Right lobe of liver (tissue), 6 donors: ENCODE results near the gene PRPF31. TPM values are rescaled to one million over a fixed set of nuclear protein-coding genes. Genes with fewer than 3 reads are reported as not detected.
"Not testable (repeated sequence)": the region's sequence is repeated elsewhere in the genome, so short reads cannot be mapped to it uniquely, and the experiment has no call there.

Source experiments
- ATAC-seq, 4 donors: fragments of 200-7000 bp; cut with Tn5 transposase; one replicate each; pipeline ENCODE4 v1.9.1; 2020; ENCODE audit warnings: mild to moderate bottlenecking in 4 of 4, moderate library complexity in 4 of 4
- DNase-seq, 3 donors: peaks; one replicate each; pipeline ENCODE4 v3.0.0-alpha.2; 2020
- H3K27ac ChIP-seq, 3 donors: fragments of 200-600 bp; one replicate each; pipeline ENCODE4 v1.8.0; 2022
- H3K27me3 ChIP-seq, 2 donors: fragments of 200-600 bp; one replicate each; pipeline ENCODE4 v1.8.0; 2022
- H3K36me3 ChIP-seq, 4 donors: fragments of 200-600 bp; sonication (generic) in 1 of 4; one replicate each; pipeline versions ENCODE4 v1.5.1 to v1.8.0; 2017 to 2022; ENCODE audit warnings: control low read depth in 1 of 4
- H3K4me1 ChIP-seq, 4 donors: fragments of 200-600 bp; sonication (generic) in 1 of 4; one replicate each; pipeline versions ENCODE4 v1.5.1 to v1.8.0; 2017 to 2022; ENCODE audit warnings: control low read depth in 1 of 4
- H3K4me3 ChIP-seq, 3 donors: fragments of 200-600 bp; one replicate each; pipeline ENCODE4 v1.8.0; 2022
- H3K9me3 ChIP-seq, 4 donors: fragments of 200-600 bp; sonication (generic) in 1 of 4; one replicate each; pipeline versions ENCODE4 v1.5.1 to v1.8.0; 2017 to 2022; ENCODE audit warnings: control low read depth in 1 of 4
- POLR2A ChIP-seq: fragments of 450-650 bp; IDR thresholded peaks from one replicate; pipeline ENCODE4 v1.6.1; 2017; ENCODE audit warnings: antibody characterized with exemption, mild to moderate bottlenecking
- WGBS: methylation state at CpG from one replicate; pipeline ENCODE4 v1.1.6; 2018; ENCODE audit warnings: low coverage, low lambda C conversion rate; ENCODE audit not compliant: insufficient coverage; ENCODE audit errors: missing lambda C conversion rate; 5-methylcytosine and 5-hydroxymethylcytosine counted together
- intact Hi-C, 2 donors: fragments of 100-400 bp; cut with DNase I; formaldehyde crosslinking; loops; one replicate each; pipeline versions ENCODE4 v1.11.2 to v1.14.1; 2022
- total RNA-seq, 6 experiments: library from RNA; depleted of rRNA in 2 of 6; stranded (reverse); fragments of >200 nt in 2 of 6; fragmentation: NEBNext Ultra II Directional in 3 of 6; extraction: Animal tissue kit (Norgen Biotek cat#: 25700) in 3 of 6; gene quantifications; one replicate each; pipeline versions ENCODE4 v1.1.0 to v1.2.4, GENCODE V29; 2016 to 2023
- TF ChIP-seq, protein P1 (sequence below), 4 donors: fragments of 200-600 bp in 3 of 4; fragments of 450-650 bp in 1 of 4; IDR thresholded peaks; one replicate each; pipeline versions ENCODE4 v1.5.1 to v1.8.0; 2016 to 2022; ENCODE audit warnings: antibody characterized with exemption in 4 of 4, mild to moderate bottlenecking in 2 of 4
- donor health status: DM: no; HTN: yes; CAD: no.
- donor health status: DM: no; HTN: no; CAD: no.
- donor health status: DM: no; HTN: no; CAD: no.
- donor health status: DM: no; HTN: yes; CAD: no.
- donor health status: DM: no; HTN: yes; CAD: no.

Gene PRPF31
- total RNA-seq, 6 experiments from 2014 or later = 22.1 to 34.9 (median 27.9) TPM

DNA sequence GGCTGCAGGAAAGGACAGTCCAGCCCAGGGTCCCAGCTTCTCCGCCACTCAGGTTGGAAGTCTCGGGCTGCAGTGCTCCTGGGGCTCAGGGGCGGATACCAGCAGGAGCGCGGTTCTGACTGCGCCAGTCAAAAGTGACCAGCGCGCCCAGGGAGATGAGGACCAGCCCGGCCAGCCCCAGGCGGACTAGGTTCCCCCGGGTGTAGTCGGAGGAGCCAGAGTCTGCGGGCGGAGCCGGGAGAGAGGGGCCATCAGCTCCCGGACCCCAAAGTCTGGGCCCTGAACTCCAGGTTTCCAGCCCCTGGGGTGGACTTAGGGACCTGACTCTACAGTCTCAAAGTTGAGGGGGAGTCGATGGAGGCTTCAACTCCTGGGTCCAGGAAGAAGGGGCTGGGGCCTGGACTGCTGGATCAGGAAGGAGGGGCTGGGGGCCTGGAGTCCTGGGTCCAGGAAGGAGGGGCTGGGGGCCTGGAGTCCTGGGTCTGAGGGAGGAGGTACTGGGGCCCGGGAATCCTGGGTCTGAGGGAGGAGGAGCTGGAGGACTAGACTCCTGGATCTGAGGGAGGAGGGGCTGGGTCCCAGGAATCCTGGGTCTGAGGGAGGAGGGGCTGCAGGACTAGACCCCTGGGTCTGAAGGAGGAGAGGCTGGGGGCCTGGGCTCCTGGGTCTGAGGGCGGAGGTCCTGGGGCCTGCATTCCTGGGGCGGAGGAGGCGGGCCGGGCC lies 20.3 kb upstream of the PRPF31 start:
- Histone ChIP-seq H3K36me3 (no peaks in the 10 kb centered on the region), H3K27me3 (no peaks in the 10 kb centered on the region), H3K27ac (no peak overlapping the region), H3K9me3 (no peaks in the 10 kb centered on the region), H3K4me3 (peak overlapping the region in 2 of 3 donors; percentile 6 to 15), H3K4me1 (no peaks in the 10 kb centered on the region)
- intact Hi-C loops = no loop called here
- DNase-seq (no peak), ATAC-seq (no peak)
- 59% methylated on average over 3 of the region's 22 CpGs for WGBS
- TF ChIP-seq POLR2A = no peak
- TF ChIP-seq, protein P1, sequence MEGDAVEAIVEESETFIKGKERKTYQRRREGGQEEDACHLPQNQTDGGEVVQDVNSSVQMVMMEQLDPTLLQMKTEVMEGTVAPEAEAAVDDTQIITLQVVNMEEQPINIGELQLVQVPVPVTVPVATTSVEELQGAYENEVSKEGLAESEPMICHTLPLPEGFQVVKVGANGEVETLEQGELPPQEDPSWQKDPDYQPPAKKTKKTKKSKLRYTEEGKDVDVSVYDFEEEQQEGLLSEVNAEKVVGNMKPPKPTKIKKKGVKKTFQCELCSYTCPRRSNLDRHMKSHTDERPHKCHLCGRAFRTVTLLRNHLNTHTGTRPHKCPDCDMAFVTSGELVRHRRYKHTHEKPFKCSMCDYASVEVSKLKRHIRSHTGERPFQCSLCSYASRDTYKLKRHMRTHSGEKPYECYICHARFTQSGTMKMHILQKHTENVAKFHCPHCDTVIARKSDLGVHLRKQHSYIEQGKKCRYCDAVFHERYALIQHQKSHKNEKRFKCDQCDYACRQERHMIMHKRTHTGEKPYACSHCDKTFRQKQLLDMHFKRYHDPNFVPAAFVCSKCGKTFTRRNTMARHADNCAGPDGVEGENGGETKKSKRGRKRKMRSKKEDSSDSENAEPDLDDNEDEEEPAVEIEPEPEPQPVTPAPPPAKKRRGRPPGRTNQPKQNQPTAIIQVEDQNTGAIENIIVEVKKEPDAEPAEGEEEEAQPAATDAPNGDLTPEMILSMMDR (IDR thresholded peaks at IDR 0.05) = no peak

DNA sequence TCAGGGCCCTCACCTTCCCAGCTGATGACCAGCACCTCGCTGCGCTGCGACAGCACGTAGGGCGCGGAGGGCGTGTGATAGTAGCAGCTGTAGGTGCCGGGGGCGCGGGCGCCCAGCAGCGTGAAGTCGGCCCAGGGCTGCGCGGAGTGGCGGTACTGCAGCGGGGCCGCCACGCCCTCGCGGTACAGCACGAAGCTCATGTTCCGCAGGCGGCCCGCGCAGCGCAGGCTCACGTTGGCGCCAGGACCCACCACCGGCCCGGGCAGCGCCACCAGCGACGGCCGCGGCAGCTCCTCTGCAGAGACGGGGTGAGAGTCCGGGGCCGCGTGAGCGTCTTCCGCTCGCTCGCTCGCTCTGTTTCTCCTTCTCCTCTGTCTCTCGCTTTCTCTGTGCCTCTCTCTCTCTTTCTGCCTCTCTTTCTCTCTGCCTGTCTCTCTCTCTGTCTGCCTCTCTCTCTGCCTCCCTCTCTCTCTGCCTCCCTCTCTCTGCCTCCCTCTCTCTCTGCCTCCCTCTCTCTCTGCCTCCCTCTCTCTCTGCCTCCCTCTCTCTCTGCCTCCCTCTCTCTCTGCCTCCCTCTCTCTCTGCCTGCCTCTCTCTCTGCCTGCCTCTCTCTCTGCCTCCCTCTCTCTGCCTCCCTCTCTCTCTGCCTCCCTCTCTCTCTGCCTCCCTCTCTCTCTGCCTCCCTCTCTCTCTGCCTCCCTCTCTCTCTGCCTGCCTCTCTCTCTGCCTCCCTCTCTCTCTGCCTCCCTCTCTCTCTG lies 19.5 kb upstream of the PRPF31 start:
- WGBS = 0% methylated on average over 11 of the region's 46 CpGs
- H3K4me1 ChIP-seq, H3K9me3 ChIP-seq, intact Hi-C loops, H3K36me3 ChIP-seq, H3K27ac ChIP-seq, H3K27me3 ChIP-seq: not testable (repeated sequence)
- ATAC-seq (peak; percentile 63 to 73 (median 66)), DNase-seq (peak in 2 of 3 donors; percentile 56 to 64)
- peak overlapping the region in 2 of 3 donors; percentile 6 to 15 for H3K4me3 ChIP-seq

DNA sequence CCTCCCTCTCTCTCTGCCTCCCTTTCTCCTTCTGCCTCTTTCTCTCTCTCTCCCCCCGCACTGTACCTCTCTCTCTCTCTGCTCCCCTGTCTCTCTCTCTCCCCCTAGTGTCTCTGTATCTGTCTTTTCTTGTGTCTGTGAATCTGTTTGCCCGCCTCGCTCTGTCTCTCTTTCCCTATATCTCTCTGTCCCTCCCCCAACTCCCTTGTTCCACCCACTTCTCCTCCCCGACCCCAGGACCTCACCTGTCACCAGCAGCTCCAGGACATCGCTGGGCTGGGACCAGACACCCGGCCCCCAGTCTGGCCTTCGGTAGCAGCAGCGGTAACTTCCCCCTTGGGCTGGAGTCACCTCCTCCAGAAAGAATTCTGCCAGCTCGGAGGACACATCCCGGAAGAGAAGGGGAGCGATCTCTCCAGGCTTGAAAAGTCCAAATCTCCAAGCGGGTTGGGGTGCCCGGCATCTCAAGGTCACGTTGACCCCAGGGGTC lies 18.9 kb upstream of the PRPF31 start:
- no peaks in the 10 kb centered on the region for H3K27me3 ChIP-seq
- TF ChIP-seq POLR2A = no peak
- TF ChIP-seq, protein P1 (IDR thresholded peaks at IDR 0.05) = no peak
- WGBS = 5% methylated on average over 13 of the region's 14 CpGs
- intact Hi-C loops = no loop called here
- H3K9me3 ChIP-seq = no peaks in the 10 kb centered on the region
- ATAC-seq (peak in 3 of 4 donors; percentile 36 to 46 (median 36)), DNase-seq (peak in 1 of 3 donors; percentile 58)
- H3K4me1 ChIP-seq = no peaks in the 10 kb centered on the region
- no peaks in the 10 kb centered on the region for H3K36me3 ChIP-seq
- H3K27ac ChIP-seq = peak overlapping the region in 1 of 3 donors; percentile 33
- no peak overlapping the region for H3K4me3 ChIP-seq

DNA sequence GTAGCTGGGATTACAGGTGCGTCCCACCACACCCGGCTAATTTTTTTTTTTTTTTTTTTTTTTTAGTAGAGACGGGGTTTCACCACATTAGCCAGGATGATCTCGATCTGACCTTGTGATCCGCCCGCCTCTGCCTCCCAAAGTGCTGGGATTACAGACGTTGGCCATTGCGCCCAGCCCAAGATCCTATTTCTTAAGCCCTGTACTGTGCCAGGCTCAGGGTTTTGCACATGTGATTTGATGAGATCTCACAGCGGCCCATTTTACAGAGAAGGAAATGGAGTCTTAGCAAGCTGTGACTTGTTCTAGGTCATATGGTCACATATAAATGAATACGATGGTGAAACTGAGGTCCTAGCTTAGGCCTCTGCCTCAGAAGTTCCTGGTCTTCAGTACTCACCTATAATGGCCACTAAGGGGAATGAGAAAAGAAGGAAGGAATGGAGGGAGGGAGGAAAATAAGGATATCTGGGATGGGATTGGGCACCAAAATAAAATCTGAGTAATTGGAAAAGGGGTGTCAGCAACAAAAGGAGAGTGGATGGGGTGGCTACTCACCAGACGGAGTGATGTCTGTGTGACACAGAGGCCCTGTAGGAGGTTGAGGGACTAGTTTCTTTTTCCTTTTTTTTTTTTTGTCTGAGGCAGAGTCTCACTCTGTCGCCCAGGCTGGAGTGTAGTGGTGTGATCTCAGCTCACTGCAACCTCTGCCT lies 16.2 kb upstream of the PRPF31 start:
- Histone ChIP-seq H3K36me3 (no peaks in the 10 kb centered on the region), H3K27me3 (no peaks in the 10 kb centered on the region), H3K27ac (no peak overlapping the region), H3K4me3 (no peak overlapping the region), H3K4me1 (peaks cover 0 to 6% (median 0%) of the 10 kb centered on the region in 4 donors), H3K9me3 (no peaks in the 10 kb centered on the region)
- no peak for DNase-seq
- WGBS = 76% methylated on average over 7 of the region's 12 CpGs
- intact Hi-C loops = no loop called here
- no peak for ATAC-seq
- TF ChIP-seq, protein P1 (IDR thresholded peaks at IDR 0.05) = no peak
- TF ChIP-seq POLR2A = no peak

DNA sequence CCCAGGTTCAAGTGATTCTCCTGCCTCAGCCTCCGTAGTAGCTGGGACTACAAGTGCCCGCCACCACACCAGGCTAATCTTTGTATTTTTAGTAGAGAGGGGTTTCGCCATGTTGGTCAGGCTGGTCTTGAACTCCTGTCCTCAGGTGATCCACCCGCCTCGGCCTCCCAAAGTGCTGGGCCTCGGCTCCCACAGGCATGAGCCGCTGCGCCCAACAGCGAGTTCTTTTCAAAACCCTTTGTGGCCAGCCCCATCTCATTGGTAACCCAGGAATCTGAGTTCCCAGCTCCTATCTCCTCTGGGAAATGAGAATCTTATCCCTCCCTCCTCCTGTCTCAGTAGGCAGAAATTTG lies 15.7 kb upstream of the PRPF31 start:
- intact Hi-C loops, H3K36me3 ChIP-seq, H3K4me1 ChIP-seq, H3K9me3 ChIP-seq, H3K27me3 ChIP-seq, ATAC-seq, H3K4me3 ChIP-seq, H3K27ac ChIP-seq, DNase-seq: not testable (repeated sequence)
- WGBS = 73% methylated on average over 6 of the region's 9 CpGs
